HEK293 (cell line): ENCODE measurements around the gene RPP38.

Source experiments
- KLF1 ChIP-seq: fragments of 450-650 bp; formaldehyde crosslinking; IDR thresholded peaks from 2 replicates; pipeline ENCODE4 v1.5.1; 2016; ENCODE audit warnings: missing biosample characterization, missing genetic modification characterization
- ZBTB7A ChIP-seq: fragments of 450-650 bp; formaldehyde crosslinking; IDR thresholded peaks from 2 replicates; pipeline ENCODE4 v1.5.1; 2016; ENCODE audit warnings: low read depth, missing biosample characterization, missing genetic modification characterization
- ZNF398 ChIP-seq: fragments of 450-650 bp; formaldehyde crosslinking; IDR thresholded peaks from 2 replicates; pipeline ENCODE4 v1.5.1; 2017; ENCODE audit warnings: missing biosample characterization, missing genetic modification characterization
- ZNF473 ChIP-seq: fragments of 450-650 bp; formaldehyde crosslinking; IDR thresholded peaks from 2 replicates; pipeline ENCODE4 v1.5.1; 2017; ENCODE audit warnings: missing biosample characterization, missing genetic modification characterization
- ZNF548 ChIP-seq: fragments of 450-650 bp; formaldehyde crosslinking; IDR thresholded peaks from 2 replicates; pipeline ENCODE4 v1.5.1; 2016; ENCODE audit warnings: missing biosample characterization, missing genetic modification characterization
- TF ChIP-seq, protein P1 (sequence below): fragments of 450-650 bp; formaldehyde crosslinking; IDR thresholded peaks from 2 replicates; pipeline ENCODE4 v1.5.1; 2016; ENCODE audit warnings: missing biosample characterization, missing genetic modification characterization

DNA sequence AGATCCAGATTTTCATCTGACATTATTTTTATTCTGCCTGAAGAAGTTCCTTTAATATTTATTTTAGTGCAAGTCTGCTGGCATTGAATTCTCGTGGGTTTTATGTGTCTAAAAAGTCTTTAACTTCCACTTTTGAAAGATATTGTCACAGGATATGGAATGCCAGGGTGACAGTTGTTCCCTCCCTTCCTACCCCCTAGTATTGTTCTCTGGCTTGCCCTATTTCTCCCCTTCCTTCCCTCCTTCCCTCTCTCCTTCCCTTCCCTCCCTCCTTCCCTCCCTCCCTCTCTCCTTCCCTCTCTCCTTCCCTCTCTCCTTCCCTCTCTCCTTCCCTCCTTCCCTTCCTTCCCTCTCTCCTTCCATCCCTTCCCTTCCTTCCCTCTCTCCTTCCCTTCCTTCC, 38.5 kb upstream of the RPP38 start:
- TF ChIP-seq ZNF398 (tag by site-specific recombination) = no peak
- TF ChIP-seq, protein P1, sequence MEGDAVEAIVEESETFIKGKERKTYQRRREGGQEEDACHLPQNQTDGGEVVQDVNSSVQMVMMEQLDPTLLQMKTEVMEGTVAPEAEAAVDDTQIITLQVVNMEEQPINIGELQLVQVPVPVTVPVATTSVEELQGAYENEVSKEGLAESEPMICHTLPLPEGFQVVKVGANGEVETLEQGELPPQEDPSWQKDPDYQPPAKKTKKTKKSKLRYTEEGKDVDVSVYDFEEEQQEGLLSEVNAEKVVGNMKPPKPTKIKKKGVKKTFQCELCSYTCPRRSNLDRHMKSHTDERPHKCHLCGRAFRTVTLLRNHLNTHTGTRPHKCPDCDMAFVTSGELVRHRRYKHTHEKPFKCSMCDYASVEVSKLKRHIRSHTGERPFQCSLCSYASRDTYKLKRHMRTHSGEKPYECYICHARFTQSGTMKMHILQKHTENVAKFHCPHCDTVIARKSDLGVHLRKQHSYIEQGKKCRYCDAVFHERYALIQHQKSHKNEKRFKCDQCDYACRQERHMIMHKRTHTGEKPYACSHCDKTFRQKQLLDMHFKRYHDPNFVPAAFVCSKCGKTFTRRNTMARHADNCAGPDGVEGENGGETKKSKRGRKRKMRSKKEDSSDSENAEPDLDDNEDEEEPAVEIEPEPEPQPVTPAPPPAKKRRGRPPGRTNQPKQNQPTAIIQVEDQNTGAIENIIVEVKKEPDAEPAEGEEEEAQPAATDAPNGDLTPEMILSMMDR (tag by site-specific recombination) = no peak
- no peak for TF ChIP-seq KLF1
- no peak for TF ChIP-seq ZNF473 (tag by site-specific recombination)
- no peak for TF ChIP-seq ZBTB7A
- TF ChIP-seq ZNF548 = no peak
